ENCODE results near the gene ENPP3. TPM values are rescaled to one million over a fixed set of nuclear protein-coding genes. Genes with fewer than 3 reads are reported as not detected.

ENPP3 gene
- total RNA-seq, 1 experiment from 2014 or later, result 0.15 TPM

DNA sequence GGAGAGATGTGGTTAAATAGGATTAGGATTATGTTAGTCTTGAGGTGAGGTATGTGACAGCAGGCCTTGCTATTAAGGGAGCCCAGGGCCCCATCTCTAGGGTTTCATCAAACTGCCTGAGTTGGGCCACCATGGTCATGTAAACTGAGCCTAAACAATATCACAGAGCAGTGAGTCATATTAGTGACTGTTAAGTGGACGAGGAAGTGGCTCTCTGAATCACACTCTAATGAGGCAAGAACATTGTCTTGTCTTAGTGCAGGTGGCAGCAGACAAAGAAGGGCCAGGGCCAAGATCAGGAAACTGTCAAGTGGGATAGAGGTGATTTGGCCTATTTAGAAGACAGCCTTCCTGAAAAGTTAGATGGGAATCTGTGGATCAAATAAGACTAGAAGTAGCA, 23.1 kb downstream of the ENPP3 start:
- H3K4ac ChIP-seq (ENCODE audit: low read depth, low read length), result no peak overlapping the region
- no CpG with 5 or more reads among the region's 1 CpG for WGBS (ENCODE audit: extremely low coverage, insufficient read length, low lambda C conversion rate)
- no peak overlapping the region for H3K23ac ChIP-seq (ENCODE audit: insufficient read length, low read depth, low read length)
- H3K23me2 ChIP-seq (ENCODE audit: insufficient read length, low read depth, low read length, poor library complexity, severe bottlenecking), result no peaks in the 10 kb centered on the region
- H3K9ac ChIP-seq (ENCODE audit: extremely low read depth, insufficient read length, low read length), result no peak overlapping the region
- H2BK120ac ChIP-seq (ENCODE audit: low read depth, low read length, poor library complexity, severe bottlenecking), result no peak overlapping the region
- H3K4me1 Mint-ChIP-seq, result no peaks in the 10 kb centered on the region; a peak in 1 of 4 replicates
- H3K27ac Mint-ChIP-seq, result no peak overlapping the region
- H3T11ph ChIP-seq (ENCODE audit: low read length), result no peak overlapping the region
- no peak overlapping the region for H4K91ac ChIP-seq (ENCODE audit: insufficient read length, low read depth, low read length)
- no peak overlapping the region; a peak in 1 of 5 replicates for H3K4me3 Mint-ChIP-seq
- no peak overlapping the region for H2BK12ac ChIP-seq (ENCODE audit: insufficient read length, low read depth, low read length)
- H2BK15ac ChIP-seq (ENCODE audit: low read depth, low read length), result no peak overlapping the region
- no peaks in the 10 kb centered on the region for H4K20me1 ChIP-seq (ENCODE audit: control insufficient read depth, insufficient read depth, insufficient read length)
- H3K9me3 ChIP-seq (ENCODE audit: control insufficient read depth, low read depth, low read length), result no peaks in the 10 kb centered on the region
- H4K8ac ChIP-seq (replicated peaks; ENCODE audit: insufficient read length, low read depth, low read length), result no peak overlapping the region
- TF ChIP-seq, protein P1, sequence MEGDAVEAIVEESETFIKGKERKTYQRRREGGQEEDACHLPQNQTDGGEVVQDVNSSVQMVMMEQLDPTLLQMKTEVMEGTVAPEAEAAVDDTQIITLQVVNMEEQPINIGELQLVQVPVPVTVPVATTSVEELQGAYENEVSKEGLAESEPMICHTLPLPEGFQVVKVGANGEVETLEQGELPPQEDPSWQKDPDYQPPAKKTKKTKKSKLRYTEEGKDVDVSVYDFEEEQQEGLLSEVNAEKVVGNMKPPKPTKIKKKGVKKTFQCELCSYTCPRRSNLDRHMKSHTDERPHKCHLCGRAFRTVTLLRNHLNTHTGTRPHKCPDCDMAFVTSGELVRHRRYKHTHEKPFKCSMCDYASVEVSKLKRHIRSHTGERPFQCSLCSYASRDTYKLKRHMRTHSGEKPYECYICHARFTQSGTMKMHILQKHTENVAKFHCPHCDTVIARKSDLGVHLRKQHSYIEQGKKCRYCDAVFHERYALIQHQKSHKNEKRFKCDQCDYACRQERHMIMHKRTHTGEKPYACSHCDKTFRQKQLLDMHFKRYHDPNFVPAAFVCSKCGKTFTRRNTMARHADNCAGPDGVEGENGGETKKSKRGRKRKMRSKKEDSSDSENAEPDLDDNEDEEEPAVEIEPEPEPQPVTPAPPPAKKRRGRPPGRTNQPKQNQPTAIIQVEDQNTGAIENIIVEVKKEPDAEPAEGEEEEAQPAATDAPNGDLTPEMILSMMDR (conservative IDR thresholded peaks at IDR 0.05), result no peak
- H3K79me2 ChIP-seq (ENCODE audit: insufficient read depth, low read length), result no peaks in the 10 kb centered on the region
- H3K27me3 Mint-ChIP-seq (ENCODE audit: low read depth), result no peaks in the 10 kb centered on the region
- H3K79me1 ChIP-seq (ENCODE audit: insufficient read depth, low read depth, low read length, poor library complexity, severe bottlenecking), result no peaks in the 10 kb centered on the region
- no peak for DNase-seq
- H3K9me3 Mint-ChIP-seq, result no peaks in the 10 kb centered on the region
- no peaks in the 10 kb centered on the region for H3K36me3 Mint-ChIP-seq (ENCODE audit: insufficient read depth in 1 of 3, low read depth in 3 of 3)
- no peak overlapping the region for H3K18ac ChIP-seq (ENCODE audit: insufficient read length, low read depth, low read length)
- H3K27me3 ChIP-seq (ENCODE audit: insufficient read depth, low read length), result no peaks in the 10 kb centered on the region
- H3K56ac ChIP-seq (ENCODE audit: insufficient read length, low read depth, low read length), result no peak overlapping the region
- no peak overlapping the region for H2AK5ac ChIP-seq (ENCODE audit: insufficient read length, low read length)
- no peaks in the 10 kb centered on the region; the same call in 1 of the 2 replicates for H3K4me1 ChIP-seq (ENCODE audit: insufficient read depth, low read length)
- no peak overlapping the region for H3K14ac ChIP-seq (ENCODE audit: insufficient read depth, low read length)
- no peak overlapping the region for H3K4me2 ChIP-seq (ENCODE audit: insufficient read depth, insufficient read length, low read length)
- no peak overlapping the region for H2BK20ac ChIP-seq (ENCODE audit: low read depth, low read length, poor library complexity, severe bottlenecking)
- H2BK5ac ChIP-seq (ENCODE audit: insufficient read length, low read length), result no peak overlapping the region
- H4K5ac ChIP-seq (ENCODE audit: insufficient read length, low read depth, low read length), result no peak overlapping the region
- H2AFZ ChIP-seq (ENCODE audit: low read length), result no peak overlapping the region
- no peak overlapping the region for H3K27ac ChIP-seq (ENCODE audit: insufficient read length, low read depth, low read length)

Measured in H9 (cell line).